Activated naive CD8-positive, alpha-beta T cell treated with anti-CD3 and anti-CD28 coated beads, Interleukin-2, amount 50 U/mL, for 24 hours (primary cell): ENCODE results near the gene OR2F2.

ENCODE experiments used
- ATAC-seq: fragments of 150-1000 bp; cut with Tn5 transposase; one replicate; pipeline ENCODE4 v1.10.0; 2021
- DNase-seq: peaks from one replicate; pipeline ENCODE4 v3.0.0; 2021
- H3K27ac Mint-ChIP-seq: one replicate; pipeline ENCODE4 v1.8.0; 2021; ENCODE audit warnings: mild to moderate bottlenecking, mixed read lengths
- H3K27me3 Mint-ChIP-seq: one replicate; pipeline ENCODE4 v1.8.0; 2021; ENCODE audit warnings: mixed read lengths
- H3K36me3 Mint-ChIP-seq: one replicate; pipeline ENCODE4 v1.8.0; 2021; ENCODE audit warnings: low read depth, mixed read lengths
- H3K4me1 Mint-ChIP-seq: one replicate; pipeline ENCODE4 v1.8.0; 2021; ENCODE audit warnings: mixed read lengths
- H3K4me3 Mint-ChIP-seq: one replicate; pipeline ENCODE4 v1.8.0; 2021; ENCODE audit warnings: mild to moderate bottlenecking, moderate library complexity, mixed read lengths
- H3K9me3 Mint-ChIP-seq: one replicate; pipeline ENCODE4 v1.8.0; 2021; ENCODE audit warnings: mixed read lengths

OR2F2 gene

DNA sequence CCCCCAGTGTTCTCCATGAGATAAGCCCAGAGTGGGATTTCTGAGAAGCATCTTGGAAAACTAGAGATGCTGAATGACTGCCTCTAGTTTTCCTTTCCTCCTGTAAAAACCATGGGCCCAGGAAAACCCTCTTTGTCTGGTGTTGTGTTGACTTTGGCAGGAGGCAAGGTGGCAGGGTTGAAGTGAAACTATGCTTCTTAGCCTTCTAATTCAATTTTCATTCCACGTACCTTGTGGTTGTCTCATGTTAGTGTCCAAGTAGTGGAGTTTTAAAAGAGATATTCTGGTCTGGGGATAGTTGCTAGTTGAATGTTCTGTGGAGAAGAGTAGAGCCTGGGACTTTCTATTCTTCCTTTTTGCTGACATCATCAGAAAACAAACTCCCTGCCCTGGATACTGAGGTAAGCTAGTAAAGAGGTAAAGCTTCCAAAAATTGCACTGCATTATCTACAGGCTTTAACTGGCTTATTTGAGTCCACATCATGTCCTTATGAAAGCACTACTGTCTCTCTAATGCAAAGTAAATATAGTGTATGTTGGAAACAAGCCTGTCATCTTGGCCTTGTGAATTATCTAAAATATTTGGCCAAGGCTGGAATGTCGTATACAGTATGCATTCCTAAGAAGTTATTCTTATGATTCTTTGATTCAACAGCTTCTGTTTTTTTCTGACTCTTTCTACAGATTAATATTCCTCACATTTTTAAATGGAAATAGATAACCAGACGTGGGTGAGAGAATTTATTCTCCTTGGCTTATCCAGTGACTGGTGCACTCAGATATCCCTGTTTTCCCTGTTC, at the start of gene OR2F2:
TSS of gene OR2F2 (plus strand) at position 708 of the 800 bp plus-strand sequence. CDS start at position 708, 0 bp downstream.
- no peak within 1 kb of the TSS for H3K4me3 Mint-ChIP-seq
- no peaks in the 10 kb centered on the region for H3K4me1 Mint-ChIP-seq
- H3K27me3 Mint-ChIP-seq: peaks cover 6% of the 10 kb centered on the region
- H3K36me3 Mint-ChIP-seq: peaks cover 3% of the 10 kb centered on the region
- no peak within 1 kb of the TSS for H3K27ac Mint-ChIP-seq
- peaks cover 11% of the 10 kb centered on the region for H3K9me3 Mint-ChIP-seq
- ATAC-seq (no peak), DNase-seq (no peak)

- no peak for ATAC-seq
- Mint-ChIP-seq H3K27me3 (peaks cover 33% of the 10 kb centered on the region), H3K4me3 (no peak overlapping the region), H3K27ac (no peak overlapping the region), H3K4me1 (peaks cover 16% of the 10 kb centered on the region), H3K9me3 (peaks cover 18% of the 10 kb centered on the region), H3K36me3 (peaks cover 16% of the 10 kb centered on the region)
- DNase-seq: no peak
These were observed 49.1 kb upstream of the OR2F2 start for GRCh38 chr7:143885951-143886350.

- H3K4me3 Mint-ChIP-seq: no peak overlapping the region
- ATAC-seq (no peak), DNase-seq (no peak)
- H3K9me3 Mint-ChIP-seq: peaks cover 23% of the 10 kb centered on the region
- H3K27ac Mint-ChIP-seq: no peak overlapping the region
- H3K36me3 Mint-ChIP-seq: peaks cover 20% of the 10 kb centered on the region
- H3K4me1 Mint-ChIP-seq: peaks cover 16% of the 10 kb centered on the region
- peaks cover 33% of the 10 kb centered on the region for H3K27me3 Mint-ChIP-seq
These were observed 48.1 kb upstream of the OR2F2 start for GRCh38 chr7:143886826-143887477.

- H3K4me3 Mint-ChIP-seq: no peak overlapping the region
These were observed 46.0 kb upstream of the OR2F2 start for GRCh38 chr7:143889068-143889467.

DNA sequence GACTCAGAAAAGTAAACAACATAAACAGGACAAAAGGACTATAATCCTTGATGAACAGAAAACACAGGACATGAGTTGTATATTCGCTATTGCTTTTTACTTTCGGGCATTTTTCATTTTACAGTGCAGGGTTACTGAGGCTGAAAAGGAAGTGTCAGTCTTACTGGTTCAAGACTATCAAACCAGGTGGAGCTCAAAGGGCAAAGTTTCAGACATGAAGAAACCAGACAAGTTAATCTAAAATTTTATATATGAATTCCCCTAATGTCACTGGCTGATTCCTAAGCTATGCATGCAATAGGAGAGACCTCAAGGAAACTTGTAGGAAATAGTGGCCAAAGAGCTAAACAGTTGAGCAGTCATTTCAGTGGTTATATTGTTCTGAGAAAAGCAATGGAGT, 44.5 kb upstream of the OR2F2 start:
- Mint-ChIP-seq H3K36me3 (peaks cover 21% of the 10 kb centered on the region), H3K27ac (no peak overlapping the region), H3K4me1 (peaks cover 8% of the 10 kb centered on the region), H3K9me3 (peaks cover 27% of the 10 kb centered on the region), H3K27me3 (peaks cover 12% of the 10 kb centered on the region), H3K4me3 (no peak overlapping the region)
- ATAC-seq (no peak), DNase-seq (no peak)

More at GRCh38 chr7:143889068-143889467, 46.0 kb upstream of the OR2F2 start:
- no peak overlapping the region for H3K27ac Mint-ChIP-seq
- peaks cover 7% of the 10 kb centered on the region for H3K4me1 Mint-ChIP-seq
- peaks cover 23% of the 10 kb centered on the region for H3K9me3 Mint-ChIP-seq
- peaks cover 21% of the 10 kb centered on the region for H3K27me3 Mint-ChIP-seq
- DNase-seq (no peak), ATAC-seq (no peak)
- peaks cover 20% of the 10 kb centered on the region for H3K36me3 Mint-ChIP-seq

GRCh38 chr7:143891457-143891856, 43.6 kb upstream of the OR2F2 start:
- H3K36me3 Mint-ChIP-seq: peaks cover 21% of the 10 kb centered on the region
- no peak for DNase-seq
- ATAC-seq: no peak
- H3K9me3 Mint-ChIP-seq: peaks cover 27% of the 10 kb centered on the region
- H3K27ac Mint-ChIP-seq: no peak overlapping the region
- H3K4me1 Mint-ChIP-seq: peaks cover 5% of the 10 kb centered on the region
- H3K27me3 Mint-ChIP-seq: peaks cover 9% of the 10 kb centered on the region
- no peak overlapping the region for H3K4me3 Mint-ChIP-seq

DNA sequence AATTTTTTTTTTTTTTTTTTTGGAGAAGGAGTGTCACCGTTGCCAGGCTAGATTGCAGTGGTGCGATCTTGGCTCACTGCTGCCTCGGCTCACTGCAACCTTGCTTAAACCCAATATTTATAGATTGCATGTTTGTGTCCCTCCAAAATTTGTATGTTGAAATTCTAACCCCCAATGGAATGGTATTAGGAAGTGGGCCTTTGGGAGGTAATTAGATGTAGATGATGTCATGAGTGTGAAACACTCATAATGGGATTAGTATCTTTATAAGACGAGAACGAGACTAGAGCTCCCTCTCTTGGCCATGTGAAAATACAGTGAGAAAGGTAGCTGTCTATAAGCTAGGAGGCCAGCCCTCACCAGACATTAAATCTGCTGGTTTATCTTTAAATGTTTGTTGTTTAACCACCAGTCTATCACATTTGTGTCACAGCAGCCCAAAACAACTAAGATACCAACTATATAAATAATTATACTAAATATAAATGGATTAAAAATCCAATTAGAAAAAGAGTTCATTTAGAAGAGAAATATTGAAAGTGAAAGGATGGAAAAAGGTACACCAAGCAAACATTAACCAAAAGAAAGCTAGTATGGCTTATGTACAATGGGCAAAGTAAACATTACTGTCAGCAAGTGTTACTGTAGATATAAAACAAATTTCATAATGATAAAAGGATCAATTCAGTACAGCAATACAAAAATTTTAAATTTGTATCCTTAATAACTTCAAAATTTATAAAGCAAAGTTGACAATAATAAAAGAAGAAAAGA, 42.3 kb upstream of the OR2F2 start:
- peaks cover 27% of the 10 kb centered on the region for H3K9me3 Mint-ChIP-seq
- ATAC-seq: no peak
- H3K4me3 Mint-ChIP-seq: no peak overlapping the region
- H3K36me3 Mint-ChIP-seq: peaks cover 20% of the 10 kb centered on the region
- H3K27me3 Mint-ChIP-seq: no peaks in the 10 kb centered on the region
- DNase-seq: no peak
- H3K4me1 Mint-ChIP-seq: peaks cover 3% of the 10 kb centered on the region
- H3K27ac Mint-ChIP-seq: no peak overlapping the region

DNA sequence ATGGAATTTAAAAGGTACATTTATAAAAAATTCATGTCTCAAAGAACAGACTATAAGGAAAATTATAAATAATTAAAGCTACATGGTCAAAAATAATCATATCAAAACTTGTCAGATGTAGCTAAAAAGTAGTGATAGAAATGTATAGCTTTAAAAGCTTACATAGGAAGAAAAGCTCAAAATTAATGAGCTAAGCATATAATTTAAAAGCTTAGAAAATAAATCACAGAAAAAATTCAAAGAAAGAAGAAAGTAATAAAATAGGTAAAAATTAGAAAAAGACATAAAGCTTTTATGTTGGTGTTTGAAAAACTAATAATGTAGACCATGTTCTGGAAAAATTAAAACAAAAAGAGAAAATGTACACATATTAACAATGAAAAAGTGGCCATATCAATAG, 38.4 kb upstream of the OR2F2 start:
- Mint-ChIP-seq H3K9me3 (peaks cover 4% of the 10 kb centered on the region), H3K36me3 (peaks cover 2% of the 10 kb centered on the region), H3K4me3 (no peak overlapping the region), H3K27ac (no peak overlapping the region), H3K27me3 (no peaks in the 10 kb centered on the region), H3K4me1 (peaks cover 25% of the 10 kb centered on the region)
- no peak for DNase-seq
- ATAC-seq: no peak

GRCh38 chr7:143898810-143899209, 36.2 kb upstream of the OR2F2 start:
- Mint-ChIP-seq H3K36me3 (peaks cover 2% of the 10 kb centered on the region), H3K4me1 (peaks cover 26% of the 10 kb centered on the region), H3K27ac (no peak overlapping the region), H3K9me3 (peaks cover 4% of the 10 kb centered on the region), H3K4me3 (no peak overlapping the region), H3K27me3 (no peaks in the 10 kb centered on the region)
- no peak for ATAC-seq
- DNase-seq: no peak

DNA sequence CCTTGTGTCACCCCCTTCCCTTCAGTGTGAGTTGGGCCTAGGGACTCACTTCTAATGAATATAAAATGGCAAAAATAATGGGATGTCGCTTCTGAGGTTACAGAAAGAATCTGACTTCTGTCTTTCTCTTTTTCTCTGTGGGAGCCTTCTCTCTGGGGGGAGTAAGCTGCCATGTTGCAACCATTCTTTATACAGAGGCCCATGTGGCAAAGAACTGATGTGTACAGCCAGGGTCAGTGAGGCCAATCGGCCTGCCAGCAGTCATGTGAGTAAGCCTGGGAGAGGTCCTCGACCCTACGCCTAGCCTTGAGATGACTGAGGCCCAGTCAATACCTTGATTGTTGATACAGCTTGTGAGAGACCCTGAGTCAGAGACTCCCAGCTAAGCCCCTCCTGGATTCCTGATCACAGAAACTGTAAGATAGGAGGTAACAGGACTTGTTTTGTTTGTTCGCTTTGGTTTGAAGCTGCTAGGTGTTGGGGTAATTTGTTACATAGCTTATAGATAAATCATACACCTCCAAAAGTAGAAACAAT, 34.7 kb upstream of the OR2F2 start:
- no peak for ATAC-seq
- H3K4me3 Mint-ChIP-seq: peak overlapping the region; percentile 94
- H3K27ac Mint-ChIP-seq: no peak overlapping the region
- DNase-seq: no peak
- no peaks in the 10 kb centered on the region for H3K9me3 Mint-ChIP-seq
- H3K36me3 Mint-ChIP-seq: no peaks in the 10 kb centered on the region
- H3K27me3 Mint-ChIP-seq: no peaks in the 10 kb centered on the region
- H3K4me1 Mint-ChIP-seq: peaks cover 24% of the 10 kb centered on the region

GRCh38 chr7:143901332-143901667, 33.7 kb upstream of the OR2F2 start:
- peak; percentile 23 for DNase-seq
- no peaks in the 10 kb centered on the region for H3K36me3 Mint-ChIP-seq

DNA sequence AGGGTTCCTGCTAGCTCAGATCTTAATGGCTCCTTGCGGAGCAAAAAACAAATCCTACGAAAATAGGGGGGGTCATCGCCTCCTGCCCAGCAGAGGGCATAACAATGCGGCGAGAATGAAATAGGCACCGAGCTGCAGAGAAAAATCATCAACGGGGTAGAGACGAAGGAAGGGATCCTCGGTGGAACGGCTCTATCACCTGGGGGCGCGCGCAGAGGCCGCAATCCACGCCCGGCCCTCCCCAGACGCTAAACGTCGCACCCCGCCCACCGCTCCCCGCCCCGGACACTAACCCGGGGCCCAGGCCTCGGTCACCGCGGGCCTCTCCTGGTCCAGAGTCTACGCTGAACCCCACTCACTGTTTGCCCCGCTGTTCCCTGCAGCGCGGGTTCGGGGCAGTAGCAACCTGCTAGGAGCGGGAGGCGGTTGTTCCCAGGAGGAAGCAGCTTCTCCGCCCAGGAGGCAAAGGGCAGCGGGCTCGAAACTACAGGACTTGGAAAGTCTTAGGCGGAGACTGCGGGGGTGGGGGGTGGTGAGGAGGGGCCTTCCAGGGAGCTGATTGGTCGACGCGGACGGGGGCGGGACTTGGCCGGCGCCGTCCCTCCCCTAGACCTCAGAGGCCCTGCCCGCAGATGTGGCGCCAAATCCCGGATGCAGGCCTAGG, 33.2 kb upstream of the OR2F2 start, which contains the start of gene TCAF1:
TSS of gene TCAF1 (minus strand) at position 509 of the 664 bp plus-strand sequence. CDS start 25,568 bp downstream, outside the sequence.
- ATAC-seq (peak; percentile 94), DNase-seq (peak; percentile 94)
- peak within 1 kb of the TSS; percentile 94 for H3K27ac Mint-ChIP-seq
- no peaks in the 10 kb centered on the region for H3K27me3 Mint-ChIP-seq
- H3K9me3 Mint-ChIP-seq: no peaks in the 10 kb centered on the region
- H3K36me3 Mint-ChIP-seq: no peaks in the 10 kb centered on the region
- peak within 1 kb of the TSS; percentile 94 for H3K4me3 Mint-ChIP-seq
- peaks cover 26% of the 10 kb centered on the region for H3K4me1 Mint-ChIP-seq

More at GRCh38 chr7:143901332-143901667, 33.7 kb upstream of the OR2F2 start:
- H3K4me3 Mint-ChIP-seq: peak overlapping the region; percentile 94
- ATAC-seq: no peak
- H3K27me3 Mint-ChIP-seq: no peaks in the 10 kb centered on the region
- peaks cover 24% of the 10 kb centered on the region for H3K4me1 Mint-ChIP-seq
- H3K9me3 Mint-ChIP-seq: no peaks in the 10 kb centered on the region
- peak overlapping the region; percentile 94 for H3K27ac Mint-ChIP-seq

DNA sequence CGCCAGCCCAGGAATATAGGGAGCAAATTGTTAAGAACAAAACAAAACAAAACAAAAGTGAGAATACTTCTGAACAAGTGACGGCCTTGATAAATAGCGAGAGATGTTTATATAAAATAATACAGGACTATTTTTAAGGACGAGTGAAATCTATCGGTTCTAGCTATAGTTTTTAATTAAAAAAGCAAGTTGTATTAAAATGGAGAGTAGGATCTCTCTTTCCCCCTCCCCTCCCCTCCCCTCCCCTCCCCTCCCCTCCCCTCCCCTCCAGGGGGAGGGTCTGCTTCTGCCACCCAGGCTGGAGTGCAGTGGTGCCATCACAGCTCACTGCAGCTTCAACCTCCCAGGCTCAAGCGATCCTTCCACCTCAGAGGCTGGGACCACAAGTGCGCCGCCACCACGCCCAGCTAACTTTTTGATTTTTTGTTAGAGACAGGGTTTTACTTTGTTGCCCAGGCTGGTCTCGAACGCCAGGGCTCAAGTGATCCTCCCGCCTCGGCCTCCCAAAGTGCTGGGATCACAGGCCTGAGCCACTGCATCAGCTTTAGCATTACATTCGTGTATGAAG, 32.6 kb upstream of the OR2F2 start:
- Mint-ChIP-seq H3K27me3 (no peaks in the 10 kb centered on the region), H3K4me3 (peak overlapping the region; percentile 94), H3K9me3 (no peaks in the 10 kb centered on the region), H3K36me3 (no peaks in the 10 kb centered on the region), H3K27ac (peak overlapping the region; percentile 94), H3K4me1 (peaks cover 33% of the 10 kb centered on the region)
- DNase-seq (no peak), ATAC-seq (no peak)

- H3K9me3 Mint-ChIP-seq: no peaks in the 10 kb centered on the region
- H3K27ac Mint-ChIP-seq: no peak overlapping the region
- H3K4me3 Mint-ChIP-seq: no peak overlapping the region
- no peaks in the 10 kb centered on the region for H3K36me3 Mint-ChIP-seq
- DNase-seq: no peak
- peaks cover 4% of the 10 kb centered on the region for H3K27me3 Mint-ChIP-seq
- peaks cover 24% of the 10 kb centered on the region for H3K4me1 Mint-ChIP-seq
- no peak for ATAC-seq
These were observed 29.5 kb upstream of the OR2F2 start for GRCh38 chr7:143905509-143905908.
